Measurements from ENCODE around the gene PRKAG2. TPM values are rescaled to one million over a fixed set of nuclear protein-coding genes. Genes with fewer than 3 reads are reported as not detected.

The PRKAG2 gene
- total and polyA plus RNA-seq, 2 of the 8 experiments (the other 6 are each of a cell fraction or from before 2014, with no cell fraction given): 7.5 to 18.1 TPM

DNA sequence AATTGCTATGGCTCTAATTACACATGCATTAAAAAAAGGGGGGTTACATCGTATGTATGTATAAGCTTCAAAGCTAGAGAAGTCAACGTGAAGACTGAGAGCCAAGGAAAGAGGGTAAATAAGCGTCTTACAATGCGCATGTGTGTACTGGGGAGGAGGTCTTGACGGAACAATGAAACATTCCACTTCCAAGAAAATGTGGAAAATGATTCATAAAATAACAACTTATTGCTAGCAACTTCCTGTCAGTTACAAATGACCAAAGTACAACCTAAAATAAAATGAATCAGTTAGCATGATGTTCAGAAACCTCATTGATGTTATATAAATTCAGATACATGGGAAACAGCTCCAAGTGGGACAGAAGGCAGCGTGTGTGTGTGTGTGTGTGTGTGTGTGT is 253.1 kb downstream of the PRKAG2 start (continued):
- TF ChIP-seq HDAC2 (IDR thresholded peaks at IDR 0.05; ENCODE audit: borderline replicate concordance in 1 of 2, low read depth in 2 of 2, low read length in 2 of 2) (no peak), RFX5 (IDR thresholded peaks at IDR 0.05; ENCODE audit: borderline replicate concordance, low read depth, low read length) (no peak), GABPA (IDR thresholded peaks at IDR 0.05; ENCODE audit: borderline replicate concordance, insufficient read depth, low read length) (no peak), E2F6 (IDR thresholded peaks at IDR 0.05) (no peak), KDM5A (IDR thresholded peaks at IDR 0.05; ENCODE audit: low read length) (no peak)

Data from H1 (cell line).